LNCaP clone FGC (cell line): Measurements from ENCODE around the gene EGFLAM.
A peak's percentile ranks its signal among the peaks of the same experiment; 100 is the strongest.

ENCODE experiments used
- DNase-seq: peaks from one replicate; pipeline ENCODE4 v3.0.0-alpha.2; 2011; ENCODE audit warnings: low read depth
- H3K4me3 ChIP-seq: 2 replicates; pipeline ENCODE4 v1.5.1; 2011; ENCODE audit warnings: mild to moderate bottlenecking, low read depth, low read length, control low read depth
- TF ChIP-seq, protein P1 (sequence below): IDR thresholded peaks from 2 replicates; pipeline ENCODE4 v1.5.1; 2012; ENCODE audit warnings: mild to moderate bottlenecking; ENCODE audit not compliant: control insufficient read depth, insufficient read depth; ENCODE audit errors: extremely low read depth

EGFLAM gene

DNA sequence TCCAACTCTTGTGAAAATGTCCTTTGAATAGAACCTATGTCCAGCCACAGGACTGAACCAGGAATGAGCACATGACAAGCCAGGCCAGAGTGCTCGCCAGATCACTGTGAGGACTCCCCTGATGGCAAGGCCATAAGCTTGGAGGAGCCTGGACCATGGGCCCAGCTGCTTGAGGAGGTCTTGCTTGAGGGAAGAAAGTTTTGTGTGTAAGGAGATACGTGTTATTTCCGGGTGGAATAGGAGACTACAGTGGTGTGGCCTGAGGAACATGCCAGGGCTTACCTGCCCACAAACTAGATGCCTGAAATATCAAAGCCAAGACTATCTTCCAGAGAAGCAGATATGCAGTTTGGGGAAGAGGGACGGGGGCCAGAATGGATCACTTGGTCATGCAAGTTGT is 213.3 kb downstream of the EGFLAM start:
- TF ChIP-seq, protein P1, sequence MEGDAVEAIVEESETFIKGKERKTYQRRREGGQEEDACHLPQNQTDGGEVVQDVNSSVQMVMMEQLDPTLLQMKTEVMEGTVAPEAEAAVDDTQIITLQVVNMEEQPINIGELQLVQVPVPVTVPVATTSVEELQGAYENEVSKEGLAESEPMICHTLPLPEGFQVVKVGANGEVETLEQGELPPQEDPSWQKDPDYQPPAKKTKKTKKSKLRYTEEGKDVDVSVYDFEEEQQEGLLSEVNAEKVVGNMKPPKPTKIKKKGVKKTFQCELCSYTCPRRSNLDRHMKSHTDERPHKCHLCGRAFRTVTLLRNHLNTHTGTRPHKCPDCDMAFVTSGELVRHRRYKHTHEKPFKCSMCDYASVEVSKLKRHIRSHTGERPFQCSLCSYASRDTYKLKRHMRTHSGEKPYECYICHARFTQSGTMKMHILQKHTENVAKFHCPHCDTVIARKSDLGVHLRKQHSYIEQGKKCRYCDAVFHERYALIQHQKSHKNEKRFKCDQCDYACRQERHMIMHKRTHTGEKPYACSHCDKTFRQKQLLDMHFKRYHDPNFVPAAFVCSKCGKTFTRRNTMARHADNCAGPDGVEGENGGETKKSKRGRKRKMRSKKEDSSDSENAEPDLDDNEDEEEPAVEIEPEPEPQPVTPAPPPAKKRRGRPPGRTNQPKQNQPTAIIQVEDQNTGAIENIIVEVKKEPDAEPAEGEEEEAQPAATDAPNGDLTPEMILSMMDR = no peak
- H3K4me3 ChIP-seq = no peak overlapping the region
- DNase-seq = no peak

DNA sequence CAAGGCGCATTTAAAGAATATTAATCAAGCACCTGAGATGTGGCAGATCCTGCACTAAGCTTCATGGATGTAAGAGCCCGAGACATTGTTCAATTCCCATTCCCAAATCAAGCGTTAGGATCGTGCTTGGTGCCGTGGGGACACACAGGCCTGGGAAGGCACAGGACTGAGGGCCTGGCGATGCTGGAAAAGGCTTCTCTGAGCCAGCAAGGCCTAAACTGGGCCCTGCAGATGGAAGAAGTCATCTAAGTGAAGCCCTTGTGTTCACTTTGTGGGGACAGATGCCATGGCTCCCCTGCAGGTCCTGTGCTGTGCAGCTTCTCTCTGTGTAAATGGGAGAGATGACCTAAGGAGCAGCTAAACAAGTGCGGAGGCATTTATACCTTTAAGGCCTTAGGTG is 214.2 kb downstream of the EGFLAM start:
- TF ChIP-seq, protein P1 = no peak
- no peak for DNase-seq
- H3K4me3 ChIP-seq = no peak overlapping the region

DNA sequence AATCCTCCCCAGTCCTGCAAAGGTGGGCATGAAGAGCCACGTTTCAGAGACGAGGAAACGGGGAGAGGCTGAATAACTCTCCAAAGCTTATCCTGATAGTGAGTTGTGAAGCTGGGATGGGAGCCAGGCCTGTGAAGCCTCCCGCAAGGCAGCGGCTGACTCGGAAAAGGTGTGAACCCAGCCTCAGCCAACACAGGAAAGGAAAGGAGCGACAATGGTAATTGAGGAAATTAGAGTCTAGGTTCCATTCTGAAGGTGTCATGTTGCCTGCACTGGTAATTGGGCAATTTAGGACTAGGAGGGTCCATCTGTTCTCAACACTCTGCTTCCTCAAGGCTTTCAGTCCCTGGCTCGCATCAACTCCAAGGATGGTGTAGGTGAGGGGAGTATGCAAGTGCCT is 214.6 kb downstream of the EGFLAM start:
- TF ChIP-seq, protein P1 = no peak
- DNase-seq = no peak
- no peak overlapping the region for H3K4me3 ChIP-seq

DNA sequence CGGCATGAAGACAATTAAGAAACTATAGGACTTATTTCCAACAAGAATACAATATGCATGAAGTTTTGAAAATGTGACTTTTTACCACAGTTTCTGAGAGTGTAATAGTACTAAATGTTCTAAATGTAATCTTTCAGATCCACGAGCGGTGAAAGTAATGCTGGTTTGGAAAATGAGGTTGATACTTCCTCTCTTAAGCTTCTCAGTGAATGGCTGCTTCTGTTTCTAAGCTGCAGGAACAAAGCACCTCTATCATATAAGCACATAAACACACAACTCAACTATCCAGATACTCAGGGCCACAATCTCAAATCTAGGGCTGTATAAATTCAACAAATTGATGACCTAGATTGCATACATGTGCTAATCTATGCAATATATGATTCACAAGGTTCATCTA is 219.8 kb downstream of the EGFLAM start:
- TF ChIP-seq, protein P1 = no peak
- no peak for DNase-seq
- H3K4me3 ChIP-seq = no peak overlapping the region

DNA sequence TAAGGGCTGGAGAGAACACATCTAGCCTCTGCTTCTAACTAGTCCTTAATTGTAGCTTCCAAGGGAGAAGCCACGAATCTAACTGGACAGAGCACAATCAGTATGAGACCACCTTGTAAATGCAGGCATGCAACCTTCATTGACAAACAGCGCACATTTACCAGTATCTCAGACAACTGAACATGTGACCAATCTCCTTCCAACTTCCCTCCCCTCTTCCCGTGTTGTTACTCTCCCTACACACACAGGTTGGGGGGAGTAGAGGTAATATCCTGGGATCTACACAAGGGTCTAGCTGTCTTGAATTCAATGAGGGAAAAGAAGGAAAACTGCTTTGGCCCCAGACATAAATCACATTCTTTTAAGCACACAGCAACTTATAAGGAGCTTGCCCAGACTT is 220.5 kb downstream of the EGFLAM start:
- TF ChIP-seq, protein P1 = no peak
- H3K4me3 ChIP-seq = no peak overlapping the region
- DNase-seq = no peak

DNA sequence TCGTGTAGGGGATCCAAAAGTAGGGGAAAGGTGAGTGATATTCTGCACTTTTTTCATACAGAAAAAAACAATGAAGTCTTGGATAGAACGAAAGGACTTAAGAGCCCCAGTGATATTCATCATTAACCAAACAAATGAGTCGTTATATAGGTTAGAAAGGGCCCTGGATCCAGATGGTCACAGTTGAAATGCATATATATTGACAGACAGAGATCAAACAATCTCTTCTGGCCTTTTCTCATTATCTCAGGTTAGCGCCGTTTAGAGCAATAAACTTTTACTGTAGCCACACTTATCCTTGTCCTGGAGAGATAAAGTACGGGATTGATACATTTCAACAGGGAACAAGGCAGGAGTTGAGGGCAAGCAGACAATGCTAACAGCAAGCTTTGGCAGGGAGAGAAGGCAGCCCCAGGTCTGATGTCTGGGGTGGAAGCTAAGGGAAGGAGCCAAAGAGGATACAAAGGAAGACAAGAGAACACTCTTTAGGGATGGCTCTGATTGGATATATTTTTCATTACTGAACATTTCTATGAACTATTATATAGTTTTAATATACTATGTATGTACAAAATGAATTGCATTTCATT is 221.1 kb downstream of the EGFLAM start:
- peak; percentile 45 for DNase-seq
- TF ChIP-seq, protein P1 = no peak
- no peak overlapping the region for H3K4me3 ChIP-seq

DNA sequence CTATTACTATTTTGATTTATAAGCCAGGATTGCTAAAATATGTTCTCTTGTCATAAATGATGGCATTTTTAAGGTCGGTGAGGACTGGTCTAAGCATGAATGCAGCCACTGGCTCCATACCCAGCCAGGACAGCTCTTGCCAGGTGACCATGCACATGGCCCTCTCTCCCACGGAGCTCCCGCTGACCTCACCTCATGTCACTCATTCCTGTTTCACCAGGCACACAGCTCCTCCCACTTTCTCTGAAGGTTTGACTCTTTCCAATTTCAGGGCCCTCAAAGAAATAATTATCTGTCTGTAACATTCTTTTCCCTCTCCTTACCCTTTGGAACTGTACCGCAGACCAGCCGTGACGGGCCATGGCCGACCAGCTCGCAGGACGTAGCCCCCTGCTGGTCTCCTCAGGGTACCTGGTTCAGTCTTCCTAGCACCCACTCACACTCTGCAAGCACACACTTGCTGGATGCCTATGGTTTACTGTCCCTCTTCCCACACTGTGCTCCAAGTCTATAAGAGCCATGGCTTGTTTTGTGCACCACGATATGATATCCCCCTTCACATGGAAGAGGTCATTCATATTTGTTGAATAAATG is 225.5 kb downstream of the EGFLAM start:
- H3K4me3 ChIP-seq = no peak overlapping the region
- TF ChIP-seq, protein P1 = no peak
- DNase-seq = no peak
